HG03354 (cell line): Measurements from ENCODE around the gene NPY5R.

Source experiments
- ATAC-seq: cut with Tn5 transposase; IDR thresholded peaks from one replicate; pipeline ENCODE4 v1.9.1; 2021; ENCODE audit warnings: mild to moderate bottlenecking; ENCODE audit not compliant: unreplicated experiment, poor library complexity, severe bottlenecking

The NPY5R gene

GRCh38 chr4:163343604-163344146 is at the start of gene NPY5R:
TSS of gene NPY5R (plus strand) at chr4:163343892. CDS start at chr4:163350274, 6,382 bp downstream.
- no peak for ATAC-seq

DNA sequence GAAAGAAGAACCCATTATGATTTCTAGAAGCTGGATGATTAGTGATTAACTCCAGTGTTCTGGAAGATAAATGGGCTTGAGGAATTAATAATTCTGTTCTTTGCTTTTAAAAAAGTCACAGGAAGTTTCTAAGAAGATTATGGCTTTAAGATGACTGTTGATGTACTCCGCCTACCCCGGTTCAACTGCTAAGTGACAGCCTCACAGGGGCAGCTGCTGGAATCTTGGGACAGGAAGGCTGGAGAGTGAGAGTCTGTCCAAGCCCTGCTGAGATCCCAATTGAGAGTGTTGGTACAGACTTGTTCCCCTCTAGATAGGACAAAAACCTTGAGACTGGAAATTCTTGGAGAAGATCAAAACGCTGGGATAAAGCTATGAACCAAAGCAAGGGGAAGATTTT is 48.6 kb upstream of the NPY5R start:
- ATAC-seq = no peak

DNA sequence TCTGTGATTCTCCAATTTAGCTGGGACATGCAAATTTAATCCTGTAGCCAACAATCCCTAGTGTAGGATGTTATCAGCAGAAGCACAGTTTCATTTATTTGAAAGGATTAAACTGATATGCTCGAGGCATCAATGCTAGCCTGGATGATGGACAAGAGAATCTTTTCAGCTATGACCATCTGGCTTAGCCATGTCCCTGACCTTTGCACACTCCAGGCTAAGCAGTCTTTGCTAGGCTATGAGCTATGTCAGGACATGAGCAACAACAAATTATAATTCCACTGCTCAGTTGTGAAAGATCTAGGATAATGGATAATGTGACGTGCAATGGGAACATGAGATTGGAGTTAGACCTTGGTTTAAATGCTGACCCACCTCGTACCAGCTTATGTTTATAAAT is 43.2 kb upstream of the NPY5R start:
- no peak for ATAC-seq

DNA sequence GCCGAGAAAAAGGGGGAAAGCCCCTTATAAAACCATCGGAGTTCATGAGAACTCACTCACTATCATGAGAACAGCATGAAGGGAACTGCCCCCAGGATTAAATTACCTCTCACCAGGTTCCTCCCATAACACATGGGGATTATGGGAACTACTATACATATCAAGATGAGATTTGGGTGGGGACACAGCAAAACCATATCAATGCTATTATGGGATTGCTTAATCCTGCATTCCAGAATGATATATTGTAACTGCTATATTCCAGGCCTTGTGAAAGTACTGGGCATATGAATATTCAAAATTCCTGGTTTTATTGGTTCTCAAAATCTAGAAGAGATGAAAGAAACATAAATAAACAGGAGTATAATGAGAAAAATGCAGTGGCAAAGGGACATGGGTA is 40.6 kb upstream of the NPY5R start:
- no peak for ATAC-seq

DNA sequence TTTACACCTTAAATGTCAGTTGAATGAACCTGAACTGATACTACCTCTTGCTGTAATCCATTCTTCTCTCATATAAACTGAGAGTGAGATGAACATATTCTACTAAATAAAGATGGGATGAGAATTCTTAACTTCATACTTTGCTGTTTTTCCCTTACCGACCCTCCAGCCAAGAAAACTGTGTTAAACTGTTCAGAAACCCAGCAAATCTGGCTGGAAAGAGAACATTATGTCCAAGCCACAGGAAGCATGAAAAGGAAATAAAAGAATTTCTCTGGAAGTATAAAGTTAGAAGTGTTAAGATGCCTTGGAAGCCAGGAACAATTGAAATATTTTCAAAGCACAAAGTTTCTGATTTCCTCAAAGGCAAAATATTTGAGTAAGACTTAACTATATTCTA is 34.2 kb upstream of the NPY5R start:
- no peak for ATAC-seq

DNA sequence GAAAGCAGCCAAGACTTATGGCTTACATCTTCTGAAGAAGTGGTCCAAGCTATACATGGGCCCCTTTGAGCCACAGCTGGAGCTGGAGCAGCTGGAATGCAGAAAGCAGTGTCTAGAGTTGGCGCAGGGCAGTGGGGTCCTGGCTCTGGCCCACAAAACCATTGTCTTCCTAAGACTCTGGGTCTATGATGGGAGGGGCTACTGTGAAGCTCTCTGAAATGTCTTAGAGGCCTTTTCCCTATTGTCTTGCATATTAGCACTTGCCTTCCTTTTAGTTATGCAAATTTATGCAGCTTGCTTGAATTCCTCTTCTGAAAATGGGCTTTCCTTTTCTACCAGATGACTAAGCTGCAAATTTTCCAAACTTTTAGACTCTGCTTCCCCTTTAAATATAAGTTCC is 26.6 kb upstream of the NPY5R start:
- no peak for ATAC-seq

- ATAC-seq = no peak
Observed at GRCh38 chr4:163330916-163331628, 12.6 kb upstream of the NPY5R start.

GRCh38 chr4:163331629-163332376 is 11.9 kb upstream of the NPY5R start:
- peak; percentile 44 for ATAC-seq

- peak; percentile 83 for ATAC-seq
Observed at GRCh38 chr4:163332526-163333406, 10.9 kb upstream of the NPY5R start, which contains the start of gene NPY1R. TSS of gene NPY1R (minus strand) at chr4:163332596. CDS start at chr4:163326554, 6,042 bp downstream.

- ATAC-seq = no peak
Observed at GRCh38 chr4:163335384-163335783, 8.3 kb upstream of the NPY5R start.

DNA sequence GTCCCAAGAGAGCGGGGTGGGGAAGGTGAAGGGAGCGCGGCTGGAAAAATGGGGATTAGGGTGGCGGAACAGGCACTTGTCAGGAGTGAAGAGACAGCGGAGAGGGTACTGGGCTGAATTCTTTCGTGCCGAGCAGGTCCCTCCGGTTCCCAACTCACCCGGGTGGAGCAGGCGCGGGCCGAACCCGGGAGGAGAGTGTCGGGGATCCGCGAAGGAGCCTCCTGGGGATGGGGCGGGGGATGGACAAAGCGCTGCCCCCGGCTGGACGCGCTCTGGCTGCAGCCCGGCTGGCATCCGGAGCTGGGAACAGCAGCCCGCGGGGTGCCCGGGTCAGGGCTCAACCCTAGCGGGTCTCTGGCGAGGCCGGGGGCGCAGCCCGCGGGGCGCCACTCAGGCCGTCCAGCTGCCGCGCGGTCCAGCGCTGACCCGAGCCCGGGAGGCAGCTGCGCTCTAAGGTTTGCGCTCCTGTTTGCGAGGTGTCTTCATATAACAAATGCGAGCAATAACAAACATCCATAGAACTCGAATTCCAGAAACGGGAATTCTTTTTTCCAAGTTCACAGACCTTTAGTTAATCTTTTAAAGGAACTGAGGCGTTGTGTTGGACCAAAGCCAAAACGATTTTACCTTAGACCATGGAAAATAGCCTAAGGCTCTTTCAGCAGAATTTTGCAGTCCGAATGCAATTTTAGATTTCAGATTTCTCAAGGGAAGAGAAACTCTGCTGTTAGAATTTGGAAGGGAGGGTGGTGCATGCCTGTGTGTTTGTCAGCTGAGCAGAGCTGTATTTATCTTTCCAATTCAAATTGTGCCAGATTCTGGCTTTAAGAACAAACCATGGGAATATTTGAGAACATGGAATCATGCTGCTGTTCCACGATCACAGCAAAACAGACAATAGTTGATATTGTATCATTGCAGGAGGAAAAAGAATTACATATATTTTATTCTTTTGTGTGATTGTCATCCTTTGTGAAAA is 744 bp downstream of the NPY5R start:
- ATAC-seq = no peak

- no peak for ATAC-seq
Observed at GRCh38 chr4:163350672-163351071, 7.0 kb downstream of the NPY5R start.

DNA sequence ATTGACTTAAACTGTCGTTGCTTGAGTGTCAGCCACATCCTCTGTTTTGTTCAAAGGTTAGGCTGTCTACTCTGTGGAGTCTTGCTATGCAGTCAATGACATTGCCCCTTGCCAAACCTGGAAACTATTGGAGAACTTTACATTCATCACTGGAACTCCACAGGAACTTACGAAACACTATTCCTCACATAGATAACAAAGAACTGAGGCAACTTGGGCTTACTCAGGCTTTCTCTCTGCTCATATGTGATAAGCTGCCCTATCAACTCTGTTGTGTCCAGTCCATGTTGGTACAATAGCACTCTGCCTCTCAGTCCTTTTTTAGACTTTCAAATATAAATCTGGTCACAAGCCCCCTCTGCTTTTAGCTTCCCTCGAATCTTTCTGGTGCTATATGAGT is 9.4 kb downstream of the NPY5R start:
- no peak for ATAC-seq

DNA sequence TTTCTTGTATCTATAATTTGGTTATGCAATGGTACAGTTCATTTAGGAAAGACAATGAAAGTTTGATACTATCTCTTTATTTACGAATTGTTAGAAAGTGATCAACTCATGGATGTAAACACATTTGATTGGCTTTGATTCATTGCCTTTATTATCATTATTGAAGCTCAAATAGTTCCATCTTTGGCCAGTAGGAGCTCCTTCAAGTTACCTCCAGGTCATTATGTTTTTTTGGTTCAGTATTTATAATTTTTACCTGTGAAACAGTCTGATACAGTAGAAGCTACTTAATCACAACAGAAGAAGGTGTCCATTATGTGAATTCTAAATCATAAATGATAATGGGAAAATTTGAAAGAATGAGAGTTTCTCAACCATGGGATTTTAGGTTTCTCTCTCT is 12.4 kb downstream of the NPY5R start:
- no peak for ATAC-seq

DNA sequence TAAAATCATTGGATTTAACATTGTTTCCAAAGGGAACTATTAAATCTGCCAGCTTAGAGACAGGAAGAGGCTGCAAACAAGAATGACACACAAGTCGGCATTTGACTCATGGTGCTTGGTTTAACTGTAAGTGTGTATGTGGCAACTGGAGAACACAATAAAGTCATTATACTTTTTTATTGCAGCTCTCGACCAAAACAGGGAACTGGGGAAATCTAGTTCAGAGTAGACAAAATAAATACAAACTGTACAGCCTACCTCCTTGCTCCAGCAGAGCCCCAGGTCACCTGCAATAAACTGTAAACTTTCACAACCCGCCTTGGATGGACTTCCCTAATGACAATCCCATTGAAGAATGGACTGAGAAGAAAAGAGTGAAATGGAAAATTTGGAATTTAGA is 24.0 kb downstream of the NPY5R start:
- no peak for ATAC-seq

DNA sequence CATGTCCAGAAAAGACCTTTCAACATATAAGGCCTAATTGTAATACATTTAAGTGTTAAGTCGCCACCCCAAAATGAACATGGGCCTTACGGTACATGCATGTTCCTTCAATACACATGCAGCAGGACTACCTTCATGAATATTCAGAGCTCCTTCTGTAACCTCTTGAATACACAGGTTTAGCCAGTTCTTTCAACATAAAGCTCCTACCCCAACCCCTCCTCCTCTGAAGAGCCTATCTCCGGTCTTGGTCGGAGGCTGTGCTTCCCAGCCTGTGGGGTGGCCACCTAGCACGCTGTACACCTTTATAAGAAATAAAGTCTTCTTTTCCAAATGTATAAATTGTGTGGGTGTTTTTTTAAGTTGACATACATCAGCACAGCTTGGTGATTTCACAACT is 28.3 kb downstream of the NPY5R start:
- no peak for ATAC-seq

GRCh38 chr4:163378661-163379060 is 35.0 kb downstream of the NPY5R start:
- no peak for ATAC-seq

GRCh38 chr4:163380703-163381102 is 37.0 kb downstream of the NPY5R start:
- no peak for ATAC-seq
